Transverse colon (tissue), 4 donors: ENCODE data around the gene BABAM1.

Experiments used
- CTCF ChIP-seq, 5 experiments: fragments of 200-600 bp in 3 of 5; fragments of 450-650 bp in 2 of 5; sonication (generic) in 3 of 5; IDR thresholded peaks; 1 replicate in 2 of 5; 2 replicates in 3 of 5; pipeline ENCODE4 v1.5.1; 2016 to 2017; ENCODE audit warnings: antibody characterized with exemption in 5 of 5, inconsistent platforms in 3 of 5, mild to moderate bottlenecking in 2 of 5, moderate library complexity in 1 of 5
- EP300 ChIP-seq: sonication (generic); formaldehyde crosslinking; IDR thresholded peaks from one replicate; pipeline ENCODE4 v1.6.1; 2017; ENCODE audit warnings: antibody characterized with exemption, low read depth
- POLR2AphosphoS5 ChIP-seq, 3 donors: sonication (generic); formaldehyde crosslinking; IDR thresholded peaks; one replicate each; pipeline ENCODE4 v1.6.1; 2016; ENCODE audit warnings: antibody characterized with exemption in 3 of 3

- TF ChIP-seq POLR2AphosphoS5 (IDR thresholded peaks at IDR 0.05) (no peak), EP300 (no peak), CTCF (IDR thresholded peaks at IDR 0.05) (no peak)
These were observed 1.2 kb upstream of the BABAM1 start for GRCh38 chr19:17266026-17266425.
